ENCODE data around the gene TFE3. TPM values are rescaled to one million over a fixed set of nuclear protein-coding genes. Genes with fewer than 3 reads are reported as not detected.

Gene TFE3
- polyA plus RNA-seq, 4 donors = 26.9 to 39.1 (median 33.8) TPM

GRCh38 chrX:49061916-49062315 is 18.8 kb upstream of the TFE3 start:
- no peak for DNase-seq (ENCODE audit: low read depth in 4 of 4, low spot score in 2 of 4)

DNA sequence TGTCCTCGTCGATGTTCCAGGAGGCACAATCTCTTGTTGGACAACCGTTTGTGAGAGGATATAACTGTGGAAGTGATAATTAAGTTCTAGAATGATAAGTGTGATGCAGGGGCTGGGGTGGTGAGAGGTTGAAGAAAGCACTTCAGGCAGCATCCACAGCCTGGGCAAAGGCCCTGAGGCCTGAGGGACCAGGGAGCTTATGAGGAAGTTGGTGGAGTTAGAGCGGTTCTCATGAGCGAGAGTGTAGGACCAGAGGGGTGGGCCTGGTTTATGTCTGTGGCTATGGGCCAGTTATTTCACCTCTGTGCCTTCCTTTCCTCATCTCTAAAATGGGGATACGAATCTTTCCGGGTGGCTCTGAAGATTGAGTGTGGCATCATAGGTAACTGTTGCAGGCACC is 18.3 kb upstream of the TFE3 start:
- no peak for DNase-seq (ENCODE audit: low read depth in 4 of 4, low spot score in 2 of 4)

GRCh38 chrX:49060914-49061313 is 17.8 kb upstream of the TFE3 start:
- no peak for DNase-seq (ENCODE audit: low read depth in 4 of 4, low spot score in 2 of 4)

DNA sequence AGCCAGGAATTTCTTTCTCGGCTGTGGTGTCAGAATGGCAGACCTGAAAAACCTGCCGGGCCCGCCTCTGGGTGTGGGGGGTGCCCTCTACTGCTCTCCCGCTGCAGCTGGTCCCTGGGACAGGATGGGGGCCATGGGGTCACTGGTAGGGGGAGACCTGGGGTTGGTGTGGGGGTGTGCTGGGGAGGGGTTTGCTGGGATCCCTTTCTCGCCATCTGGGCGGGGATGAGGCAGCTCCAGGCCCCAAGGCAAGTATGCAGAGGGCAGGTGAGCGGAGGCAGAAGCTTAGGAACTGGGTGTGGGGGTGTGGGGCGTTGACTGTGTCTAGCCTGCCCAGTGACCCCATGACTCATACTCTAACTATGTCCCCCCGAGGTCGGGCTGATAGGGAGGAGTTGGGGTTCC is 16.5 kb upstream of the TFE3 start:
- no peak for DNase-seq (ENCODE audit: low read depth in 4 of 4, low spot score in 2 of 4)

DNA sequence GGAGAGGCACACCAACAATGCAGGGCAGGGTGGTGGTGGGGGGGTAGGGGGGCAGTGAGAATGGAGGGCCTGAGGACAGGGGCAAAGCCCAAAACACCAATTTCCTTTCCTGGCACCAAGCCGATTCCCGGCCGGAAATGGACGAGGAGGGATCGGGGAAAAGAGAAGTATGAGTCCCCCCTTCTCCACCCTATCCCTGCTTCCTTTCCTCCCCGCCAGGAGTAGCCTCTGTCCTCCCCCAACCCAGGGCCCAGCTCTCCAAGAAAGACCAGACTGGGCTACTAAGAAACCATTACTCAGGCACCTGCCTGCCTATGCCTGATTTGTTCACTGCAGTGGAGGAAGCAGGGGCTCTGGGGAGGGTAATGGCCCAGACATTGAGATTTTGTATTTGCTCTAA is 16.0 kb upstream of the TFE3 start:
- no peak for DNase-seq (ENCODE audit: low read depth in 4 of 4, low spot score in 2 of 4)

GRCh38 chrX:49058794-49059193 is 15.6 kb upstream of the TFE3 start, which contains the start of gene CCDC120:
Gene CCDC120, plus strand, starts transcription at chrX:49058999. Its CDS starts 3,043 bp downstream, at chrX:49062042.
- no peak for DNase-seq (ENCODE audit: low read depth in 4 of 4, low spot score in 2 of 4)

- no peak for DNase-seq (ENCODE audit: low read depth in 4 of 4, low spot score in 2 of 4)
Measured at GRCh38 chrX:49054073-49054762, 11.1 kb upstream of the TFE3 start.

DNA sequence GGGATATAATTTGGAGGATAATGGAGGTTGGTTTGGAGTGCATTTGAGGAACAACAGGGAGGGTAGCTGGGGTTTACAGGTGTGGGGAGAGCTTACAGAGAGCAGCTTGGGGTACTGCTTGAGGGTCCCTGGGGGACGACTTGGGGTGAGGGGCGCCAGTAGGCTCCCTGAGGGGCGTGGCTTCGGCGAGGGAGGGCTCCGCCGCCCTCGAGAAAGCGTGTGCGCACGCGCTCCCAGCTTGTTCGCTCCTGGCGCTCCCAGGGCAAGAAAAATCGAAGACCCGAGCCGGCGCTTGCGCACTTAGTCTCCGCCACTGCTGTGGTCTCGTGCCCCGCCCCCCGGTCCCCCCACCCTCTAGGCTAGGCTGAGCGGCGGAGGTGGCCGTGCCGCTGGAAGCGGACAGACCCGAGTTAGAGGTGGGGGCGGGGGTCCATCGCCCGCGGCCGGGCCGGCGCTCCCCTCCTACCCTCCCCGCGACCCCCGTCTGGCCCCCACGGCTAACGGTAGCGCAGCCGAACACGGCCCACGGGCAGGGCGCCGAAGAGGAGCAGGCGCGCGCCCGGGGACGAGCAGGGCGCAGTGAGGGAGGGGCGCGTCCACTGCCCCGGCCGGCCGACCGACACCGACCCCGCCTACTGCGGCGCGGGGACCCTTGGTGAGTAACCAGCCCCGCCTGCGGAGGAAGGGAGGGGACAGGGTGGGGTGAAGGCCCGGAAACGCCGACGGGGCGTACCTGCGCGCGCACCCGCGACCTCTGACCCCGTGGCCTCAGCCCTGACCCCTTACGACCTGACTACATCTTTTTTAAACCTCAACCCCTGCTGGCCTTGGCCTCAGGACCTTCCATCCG is 10.3 kb upstream of the TFE3 start:
- DNase-seq (ENCODE audit: low read depth in 4 of 4, low spot score in 2 of 4) = peak in 2 of 4 donors; percentile 55 to 67

DNA sequence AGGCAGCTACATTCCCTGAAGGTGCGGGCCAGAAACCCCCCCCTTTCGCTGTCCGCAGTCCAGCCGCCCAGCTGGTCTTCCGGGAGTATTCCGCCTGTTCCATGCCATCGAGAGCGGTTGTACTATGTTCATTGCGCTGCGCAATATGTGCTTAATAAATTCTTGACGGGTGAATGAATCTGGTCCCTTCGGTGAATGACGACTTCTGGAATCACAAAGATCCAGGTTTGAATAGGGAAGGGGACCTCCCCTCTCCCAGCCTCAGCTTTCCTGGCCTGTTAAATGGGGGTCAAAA is 777 bp upstream of the TFE3 start:
- no peak for DNase-seq (ENCODE audit: low read depth in 4 of 4, low spot score in 2 of 4)

DNA sequence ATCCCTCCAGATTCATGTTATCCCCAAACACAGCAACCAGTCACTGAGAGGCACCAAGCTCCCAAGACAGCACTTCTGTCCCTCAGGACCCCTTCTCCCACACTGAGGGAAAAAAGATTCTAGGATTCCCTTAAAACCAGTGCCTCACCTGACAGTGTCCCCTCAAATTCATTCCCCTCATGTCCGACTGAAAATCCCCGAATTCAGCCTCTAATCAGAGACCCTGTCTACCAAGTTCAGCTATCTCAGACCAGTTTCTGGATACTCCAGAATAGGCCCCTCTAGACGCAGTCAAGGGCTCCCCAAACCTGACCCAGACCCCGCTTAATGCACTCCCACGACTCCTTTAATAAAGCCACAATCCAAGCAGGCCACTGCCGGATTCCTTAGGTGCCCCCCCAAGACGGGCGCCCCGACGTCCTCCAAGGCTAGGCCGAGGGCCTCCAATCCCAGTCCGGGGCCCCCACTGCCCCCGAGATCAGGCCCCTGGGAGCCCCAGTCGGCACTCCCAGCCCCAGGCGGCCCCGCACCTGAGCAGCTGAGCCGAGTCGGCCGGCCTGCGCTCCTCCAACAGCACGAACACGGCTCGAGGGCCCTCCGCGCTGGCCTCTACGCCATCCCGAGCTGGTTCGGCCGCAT is 457 bp downstream of the TFE3 start:
- no peak for DNase-seq (ENCODE audit: low read depth in 4 of 4, low spot score in 2 of 4)

GRCh38 chrX:49041744-49042580 is 1.2 kb downstream of the TFE3 start:
- no peak for DNase-seq (ENCODE audit: low read depth in 4 of 4, low spot score in 2 of 4)

DNA sequence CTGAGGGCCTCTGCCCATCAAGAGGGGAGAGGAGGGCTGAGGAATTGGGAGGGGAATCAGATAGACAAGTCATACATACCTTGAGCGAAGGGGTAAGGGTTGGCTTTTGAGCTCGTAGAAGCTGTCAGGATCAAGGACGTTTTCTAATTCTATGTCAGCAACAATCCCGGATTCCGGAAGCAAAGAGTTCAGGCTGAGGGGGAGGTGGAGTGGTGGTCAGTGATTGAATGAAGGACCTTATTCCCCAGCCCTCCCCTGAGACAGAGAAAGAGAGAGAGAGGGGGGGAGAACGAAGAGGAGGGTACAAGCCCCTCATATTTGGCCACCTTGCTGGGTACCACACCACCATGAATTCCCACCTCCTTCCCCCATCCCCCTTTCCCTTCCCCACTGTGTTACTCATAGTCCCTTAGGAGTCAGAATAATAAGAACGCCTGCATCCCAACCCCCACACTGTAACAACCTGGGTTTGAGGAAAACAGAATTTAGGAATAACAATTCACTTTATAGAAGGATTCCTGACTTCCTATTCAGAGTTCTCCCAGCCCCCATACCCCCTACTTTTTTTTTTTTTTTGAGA is 2.7 kb downstream of the TFE3 start:
- DNase-seq (ENCODE audit: low read depth in 4 of 4, low spot score in 2 of 4) = no peak

GRCh38 chrX:49039598-49040375 is 3.4 kb downstream of the TFE3 start:
- DNase-seq (ENCODE audit: low read depth in 4 of 4, low spot score in 2 of 4) = peak in 1 of 4 donors; percentile 60

DNA sequence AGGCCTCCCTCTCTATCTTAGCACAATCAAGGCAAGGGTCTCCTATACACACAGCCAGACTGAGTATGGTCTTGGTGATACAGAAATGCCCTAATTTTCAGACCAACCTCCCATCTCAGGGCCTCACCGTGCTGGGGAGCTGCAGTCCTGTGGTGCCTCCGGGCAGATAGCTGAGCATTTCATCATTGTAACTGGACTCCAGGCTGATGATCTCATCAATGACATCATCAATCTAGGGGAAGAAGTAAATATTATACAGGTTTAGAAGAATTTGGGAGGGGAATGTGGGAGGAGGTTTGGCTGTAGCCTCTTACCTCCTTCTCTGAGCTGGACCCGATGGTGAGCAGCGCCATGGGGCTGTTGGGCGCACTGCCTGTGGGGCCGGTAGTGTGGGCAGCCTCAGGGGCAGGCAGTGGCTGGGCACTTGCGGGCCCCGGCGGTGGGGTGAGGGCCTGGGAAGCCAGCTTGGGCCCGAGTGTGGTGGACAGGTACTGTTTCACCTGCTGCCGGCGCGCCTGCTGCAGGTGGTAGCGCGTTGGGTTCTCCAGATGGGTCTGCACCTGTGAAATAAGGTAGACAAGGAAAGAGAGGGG is 5.2 kb downstream of the TFE3 start:
- DNase-seq (ENCODE audit: low read depth in 4 of 4, low spot score in 2 of 4) = no peak

DNA sequence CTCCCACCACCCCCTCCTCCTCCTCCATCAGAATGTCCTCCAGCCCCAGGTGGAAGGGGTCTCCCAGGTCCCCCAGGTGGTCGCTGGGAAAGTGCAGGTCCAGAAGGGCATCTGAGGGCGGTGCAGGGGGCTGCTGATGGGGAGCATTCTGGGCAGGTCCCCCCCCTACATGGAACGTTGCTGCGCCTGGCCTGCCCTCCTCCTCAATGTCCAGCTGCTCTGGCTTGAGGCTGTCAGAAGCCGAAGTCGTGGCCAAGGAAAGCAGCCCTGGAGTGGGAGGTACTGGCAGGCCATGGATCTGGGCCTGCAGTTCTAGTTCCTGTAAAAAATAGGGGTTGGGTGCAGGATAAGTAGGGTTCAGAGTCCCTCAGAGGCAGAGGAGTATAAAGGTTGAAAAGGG is 12.9 kb downstream of the TFE3 start:
- DNase-seq (ENCODE audit: low read depth in 4 of 4, low spot score in 2 of 4) = no peak

DNA sequence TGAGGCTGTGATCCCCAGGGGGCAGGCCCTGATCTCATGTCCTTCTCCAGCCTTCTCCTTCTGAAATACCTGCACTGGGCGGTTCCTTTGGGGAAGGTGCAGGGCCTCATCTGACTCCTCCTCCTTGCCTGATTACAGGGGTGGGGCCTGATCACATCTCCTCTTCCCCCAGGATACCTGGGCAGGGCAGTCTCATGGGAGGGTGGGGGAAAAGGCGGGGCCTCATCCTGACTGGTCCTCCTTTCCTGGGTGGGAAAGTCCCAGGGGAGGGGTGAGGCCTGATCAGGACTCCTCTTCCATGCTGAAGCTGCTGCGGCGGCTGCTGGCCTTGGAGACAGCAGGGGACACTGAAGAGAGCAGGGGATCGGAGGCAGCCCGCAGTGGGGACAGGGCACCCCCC is 13.3 kb downstream of the TFE3 start:
- DNase-seq (ENCODE audit: low read depth in 4 of 4, low spot score in 2 of 4) = no peak

GRCh38 chrX:49019599-49020249 is 23.4 kb downstream of the TFE3 start:
- DNase-seq (ENCODE audit: low read depth in 4 of 4, low spot score in 2 of 4) = no peak

DNA sequence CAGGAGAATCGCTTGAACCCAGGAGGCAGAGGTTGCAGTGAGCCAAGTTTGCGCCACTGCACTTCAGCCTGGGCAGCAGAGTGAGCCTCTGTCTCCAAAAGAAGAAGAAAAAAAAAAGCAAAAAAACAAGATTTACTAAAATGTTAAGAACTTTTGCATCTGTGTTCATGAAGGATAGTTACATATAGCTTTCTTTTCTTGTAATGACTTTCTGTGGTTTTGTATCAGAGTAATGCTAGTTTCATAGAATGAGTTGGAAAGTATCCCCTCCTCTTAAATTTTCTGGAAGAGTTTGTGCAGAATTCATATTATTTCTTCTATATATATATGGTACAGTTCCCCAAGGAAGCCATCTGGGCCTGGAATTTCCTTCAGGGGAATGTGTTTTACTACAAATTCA is 24.1 kb downstream of the TFE3 start:
- DNase-seq (ENCODE audit: low read depth in 4 of 4, low spot score in 2 of 4) = no peak

DNA sequence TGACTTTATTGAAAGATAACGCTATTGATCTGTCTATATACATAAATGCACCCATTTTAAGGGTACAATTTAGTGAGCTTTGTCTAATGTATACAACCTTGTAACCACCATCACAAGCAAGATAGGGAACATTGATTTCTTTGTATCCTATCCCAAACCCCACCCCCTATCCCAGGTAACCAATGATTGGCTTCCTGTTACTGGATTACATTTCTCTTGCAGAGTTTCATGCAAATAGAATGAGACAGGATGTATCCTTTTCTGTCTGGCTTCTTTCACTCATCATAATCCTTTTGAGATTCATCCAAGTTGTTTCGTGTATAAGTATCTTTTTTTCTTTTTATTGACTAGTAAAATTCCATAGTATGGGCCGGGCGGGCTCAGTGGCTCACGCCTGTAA is 39.5 kb downstream of the TFE3 start:
- DNase-seq (ENCODE audit: low read depth in 4 of 4, low spot score in 2 of 4) = no peak

Measured in left renal cortex interstitium (tissue), 4 donors.